ENCODE results near the gene ABCC1. TPM values are rescaled to one million over a fixed set of nuclear protein-coding genes. Genes with fewer than 3 reads are reported as not detected.

ABCC1 gene
- total RNA-seq, 1 donor, result 46.2 TPM

DNA sequence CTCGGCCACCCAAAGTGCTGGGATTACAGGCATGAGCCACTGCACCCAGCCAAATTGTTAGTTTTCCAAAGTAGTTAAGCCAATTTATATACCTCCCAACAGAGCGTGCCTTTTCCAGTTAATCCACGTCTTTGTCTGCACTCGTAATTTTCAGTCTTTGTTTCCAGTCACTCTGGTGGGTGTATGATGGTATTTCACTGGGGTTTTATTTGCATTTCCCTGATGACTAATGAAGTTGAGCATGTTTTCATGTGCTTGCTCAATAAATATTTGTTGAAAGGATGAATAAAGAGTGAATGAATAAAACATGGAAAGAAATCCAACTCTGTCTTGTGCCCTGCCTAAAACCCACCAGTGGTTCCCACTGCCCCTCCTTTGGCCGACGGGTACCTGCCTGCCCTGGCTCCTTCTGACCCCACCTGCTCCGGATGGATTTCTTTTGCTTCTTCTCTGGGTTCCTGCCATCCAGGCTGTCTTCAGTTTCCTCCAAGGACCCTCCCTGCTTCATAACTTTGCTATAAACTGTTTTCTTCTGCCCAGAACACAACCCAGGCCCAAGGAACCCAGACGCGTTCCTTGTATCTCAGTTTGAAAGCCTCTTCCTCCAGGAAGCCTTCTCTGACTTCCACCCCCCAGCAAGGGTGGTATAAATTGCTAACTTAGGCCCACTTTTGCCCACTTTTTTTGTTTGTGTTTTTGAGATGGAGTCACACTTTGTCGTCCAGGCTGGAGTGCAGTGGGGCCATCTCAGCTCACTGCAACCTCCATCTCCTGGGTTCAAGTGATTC is 3.0 kb upstream of the ABCC1 start:
- DNase-seq (ENCODE audit: low read depth), result peak; percentile 86
- no peak overlapping the region for H3K4me3 ChIP-seq (ENCODE audit: low read depth, low read length)
- TF ChIP-seq, protein P1, sequence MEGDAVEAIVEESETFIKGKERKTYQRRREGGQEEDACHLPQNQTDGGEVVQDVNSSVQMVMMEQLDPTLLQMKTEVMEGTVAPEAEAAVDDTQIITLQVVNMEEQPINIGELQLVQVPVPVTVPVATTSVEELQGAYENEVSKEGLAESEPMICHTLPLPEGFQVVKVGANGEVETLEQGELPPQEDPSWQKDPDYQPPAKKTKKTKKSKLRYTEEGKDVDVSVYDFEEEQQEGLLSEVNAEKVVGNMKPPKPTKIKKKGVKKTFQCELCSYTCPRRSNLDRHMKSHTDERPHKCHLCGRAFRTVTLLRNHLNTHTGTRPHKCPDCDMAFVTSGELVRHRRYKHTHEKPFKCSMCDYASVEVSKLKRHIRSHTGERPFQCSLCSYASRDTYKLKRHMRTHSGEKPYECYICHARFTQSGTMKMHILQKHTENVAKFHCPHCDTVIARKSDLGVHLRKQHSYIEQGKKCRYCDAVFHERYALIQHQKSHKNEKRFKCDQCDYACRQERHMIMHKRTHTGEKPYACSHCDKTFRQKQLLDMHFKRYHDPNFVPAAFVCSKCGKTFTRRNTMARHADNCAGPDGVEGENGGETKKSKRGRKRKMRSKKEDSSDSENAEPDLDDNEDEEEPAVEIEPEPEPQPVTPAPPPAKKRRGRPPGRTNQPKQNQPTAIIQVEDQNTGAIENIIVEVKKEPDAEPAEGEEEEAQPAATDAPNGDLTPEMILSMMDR (IDR thresholded peaks at IDR 0.05; ENCODE audit: insufficient read depth, low read length), result peak; percentile 34

- H3K4me3 ChIP-seq (ENCODE audit: low read depth, low read length), result no peak overlapping the region
- no peak for DNase-seq (ENCODE audit: low read depth)
- TF ChIP-seq, protein P1 (IDR thresholded peaks at IDR 0.05; ENCODE audit: insufficient read depth, low read length), result no peak
Observed at GRCh38 chr16:15947983-15948509, 1.4 kb upstream of the ABCC1 start.

DNA sequence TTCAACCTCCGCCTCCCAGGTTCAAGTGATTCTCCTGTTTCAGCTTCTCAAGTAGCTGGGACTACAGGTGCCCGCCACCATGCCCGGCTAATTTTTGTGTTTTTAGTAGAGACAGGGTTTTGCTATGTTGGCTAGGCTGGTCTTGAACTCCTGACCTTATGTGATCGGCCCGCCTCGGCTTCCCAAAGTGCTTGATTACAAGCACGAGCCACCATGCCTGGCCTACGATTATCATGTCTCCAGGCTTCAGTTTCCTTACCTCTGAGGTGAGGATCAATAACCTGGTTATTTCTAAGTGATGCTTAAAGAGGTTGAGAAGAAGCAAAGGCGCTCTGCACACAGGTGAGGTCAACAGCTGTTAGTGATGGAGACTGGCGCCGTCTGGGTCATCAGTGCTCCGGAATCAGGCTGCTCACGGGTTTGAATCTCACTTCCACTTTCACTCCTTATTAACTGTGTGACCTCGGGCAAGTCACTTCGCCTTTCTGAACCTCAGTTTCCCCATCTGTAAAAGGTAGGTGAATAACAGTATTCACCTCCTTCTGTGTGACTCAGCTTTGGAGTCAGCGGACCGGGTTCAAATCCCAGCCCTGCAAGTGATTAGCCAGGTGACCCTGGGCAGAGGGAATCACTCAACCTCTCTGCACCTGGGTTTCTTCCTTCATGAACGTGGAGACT is 745 bp upstream of the ABCC1 start:
- TF ChIP-seq, protein P1 (IDR thresholded peaks at IDR 0.05; ENCODE audit: insufficient read depth, low read length), result no peak
- peak overlapping the region; percentile 71 for H3K4me3 ChIP-seq (ENCODE audit: low read depth, low read length)
- DNase-seq (ENCODE audit: low read depth), result no peak

DNA sequence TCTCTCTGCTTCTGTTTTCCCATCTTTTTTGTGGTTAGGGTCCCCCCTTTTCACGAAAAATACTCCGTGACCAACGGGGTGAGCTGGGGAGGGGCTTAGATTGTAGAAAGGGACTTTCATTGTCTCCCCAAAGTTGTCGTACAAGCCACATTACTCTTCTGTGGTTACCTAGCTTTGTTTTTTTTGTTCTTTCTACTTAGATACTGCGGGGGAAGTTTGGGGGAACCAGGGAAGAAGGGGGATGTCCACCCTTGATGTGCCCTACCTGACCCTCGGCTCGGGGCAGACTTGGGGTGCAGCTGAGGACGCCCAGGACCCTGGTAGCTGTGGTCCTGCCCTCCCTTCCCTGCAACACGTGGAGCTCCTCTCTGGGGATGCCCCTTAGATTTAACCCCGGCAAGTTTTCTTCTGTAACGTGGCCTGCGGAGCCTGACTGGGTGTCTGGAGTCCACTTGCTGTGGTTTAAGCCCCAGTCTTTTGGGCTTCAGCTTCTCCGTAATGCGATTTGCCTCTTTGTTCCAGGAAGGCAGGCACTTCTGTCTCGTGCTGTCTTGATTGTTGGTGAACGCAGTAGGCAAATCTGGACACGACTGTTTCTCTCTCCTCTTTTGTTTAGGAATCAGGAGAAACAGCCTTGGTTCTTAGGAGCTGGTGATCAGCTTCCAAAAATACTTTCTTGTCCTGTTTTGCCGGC is 892 bp downstream of the ABCC1 start:
- peak; percentile 67 for DNase-seq (ENCODE audit: low read depth)
- H3K4me3 ChIP-seq (ENCODE audit: low read depth, low read length), result peak overlapping the region; percentile 90
- TF ChIP-seq, protein P1 (IDR thresholded peaks at IDR 0.05; ENCODE audit: insufficient read depth, low read length), result no peak

DNA sequence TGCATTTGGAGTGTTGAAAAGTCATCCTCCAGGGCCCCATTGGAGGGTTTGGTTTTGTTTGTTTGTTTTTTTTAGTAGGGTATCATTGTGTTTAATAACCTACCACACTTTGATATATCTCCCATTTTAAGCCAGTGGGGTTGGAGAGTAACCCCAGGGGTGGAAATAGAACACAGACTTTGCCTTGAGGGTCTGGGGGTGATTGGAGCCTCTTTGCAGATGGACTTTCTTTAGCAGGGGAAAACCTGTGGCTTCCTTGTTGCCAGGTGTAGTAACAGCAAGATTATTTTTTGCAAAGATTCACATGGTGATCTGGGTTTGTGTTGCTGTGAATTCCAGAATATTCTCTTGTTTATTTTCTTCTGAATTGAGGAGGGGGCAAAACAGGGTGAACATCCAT is 1.5 kb downstream of the ABCC1 start:
- H3K4me3 ChIP-seq (ENCODE audit: low read depth, low read length), result peak overlapping the region; percentile 90
- no peak for DNase-seq (ENCODE audit: low read depth)
- TF ChIP-seq, protein P1 (IDR thresholded peaks at IDR 0.05; ENCODE audit: insufficient read depth, low read length), result no peak

DNA sequence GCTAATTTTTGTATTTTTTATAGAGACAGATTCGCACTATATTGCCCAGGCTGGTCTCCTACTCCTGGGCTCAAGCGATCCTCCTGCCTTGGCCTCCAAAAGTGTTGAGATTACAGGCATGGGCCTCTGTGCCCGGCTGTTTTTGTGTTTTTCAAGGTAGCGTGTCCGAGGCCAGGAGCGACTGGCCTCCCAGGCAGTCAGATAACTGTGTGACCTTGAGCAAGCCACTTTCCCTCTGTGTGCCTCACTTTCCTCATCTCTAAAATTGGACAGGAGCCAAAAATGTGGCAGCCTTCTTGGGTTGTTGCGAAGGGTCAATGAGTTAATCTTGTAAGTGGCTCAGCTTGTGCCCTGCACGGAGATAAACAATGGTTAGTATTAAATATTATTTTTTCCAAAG is 2.4 kb downstream of the ABCC1 start:
- TF ChIP-seq, protein P1 (IDR thresholded peaks at IDR 0.05; ENCODE audit: insufficient read depth, low read length), result no peak
- H3K4me3 ChIP-seq (ENCODE audit: low read depth, low read length), result peak overlapping the region; percentile 90
- no peak for DNase-seq (ENCODE audit: low read depth)
